Effector CD8-positive, alpha-beta T cell (primary cell): ENCODE results near the gene ITPR2.
"Not testable (repeated sequence)": the region's sequence is repeated elsewhere in the genome, so short reads cannot be mapped to it uniquely, and the experiment has no call there.

ENCODE experiments used
- DNase-seq: peaks from one replicate; lab custom pipeline; 2025; lab: John Stamatoyannopoulos, UW

ITPR2 gene

GRCh38 chr12:26729137-26729671 is 103.8 kb downstream of the ITPR2 start:
- not testable (repeated sequence) for DNase-seq

GRCh38 chr12:26728205-26729050 is 104.6 kb downstream of the ITPR2 start:
- DNase-seq: no peak

GRCh38 chr12:26727482-26728204 is 105.4 kb downstream of the ITPR2 start:
- no peak for DNase-seq

- DNase-seq: no peak
These were observed 106.0 kb downstream of the ITPR2 start for GRCh38 chr12:26726956-26727355.

- no peak for DNase-seq
These were observed 107.6 kb downstream of the ITPR2 start for GRCh38 chr12:26725276-26725916.

- DNase-seq: no peak
These were observed 108.7 kb downstream of the ITPR2 start for GRCh38 chr12:26724309-26724702.

- no peak for DNase-seq
These were observed 109.3 kb downstream of the ITPR2 start for GRCh38 chr12:26723379-26724308.

- no peak for DNase-seq
These were observed 111.2 kb downstream of the ITPR2 start for GRCh38 chr12:26721800-26722199.

GRCh38 chr12:26719852-26720251 is 113.1 kb downstream of the ITPR2 start:
- no peak for DNase-seq

GRCh38 chr12:26717757-26718156 is 115.2 kb downstream of the ITPR2 start:
- DNase-seq: no peak

- DNase-seq: no peak
These were observed 117.8 kb downstream of the ITPR2 start for GRCh38 chr12:26715232-26715631.

- no peak for DNase-seq
These were observed 119.1 kb downstream of the ITPR2 start for GRCh38 chr12:26713885-26714383.

GRCh38 chr12:26712892-26713291 is 120.1 kb downstream of the ITPR2 start:
- no peak for DNase-seq

GRCh38 chr12:26711569-26711968 is 121.4 kb downstream of the ITPR2 start:
- DNase-seq: no peak

- DNase-seq: no peak
These were observed 121.9 kb downstream of the ITPR2 start for GRCh38 chr12:26711072-26711471.

- DNase-seq: no peak
These were observed 127.1 kb downstream of the ITPR2 start for GRCh38 chr12:26705851-26706250.

GRCh38 chr12:26704684-26705460 is 128.1 kb downstream of the ITPR2 start:
- DNase-seq: no peak

- DNase-seq: no peak
These were observed 128.8 kb downstream of the ITPR2 start for GRCh38 chr12:26704214-26704613.

GRCh38 chr12:26702741-26703140 is 130.3 kb downstream of the ITPR2 start:
- DNase-seq: no peak

GRCh38 chr12:26701604-26702215 is 131.3 kb downstream of the ITPR2 start:
- no peak for DNase-seq
